SHP77 treated with DMSO at 0.1 percent for 48 hours (cell line): ENCODE results near the gene CPAMD8.

Source experiments
- DNase-seq: peaks from one replicate; lab custom pipeline; 2025; lab: John Stamatoyannopoulos, UW

The CPAMD8 gene

DNA sequence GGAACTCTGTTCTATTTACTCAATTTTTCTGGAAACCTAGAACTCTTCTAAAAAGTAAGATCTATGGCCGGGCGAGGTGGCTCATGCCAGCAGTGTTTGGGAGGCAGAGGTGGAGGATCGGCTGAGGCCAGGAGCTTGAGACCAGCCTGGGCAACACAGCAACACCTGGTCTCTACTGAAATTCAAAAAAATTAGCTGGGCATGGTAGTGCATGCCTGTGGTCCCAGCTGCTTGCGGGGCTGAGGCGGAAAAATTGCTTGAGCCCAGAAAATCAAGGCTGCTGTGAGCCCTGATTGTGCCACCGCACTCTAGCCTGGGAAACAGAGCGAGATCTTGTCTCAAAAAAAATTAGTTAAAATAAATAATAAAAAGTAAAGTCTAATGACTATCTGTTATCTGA lies 109.2 kb downstream of the CPAMD8 start:
- no peak for DNase-seq

DNA sequence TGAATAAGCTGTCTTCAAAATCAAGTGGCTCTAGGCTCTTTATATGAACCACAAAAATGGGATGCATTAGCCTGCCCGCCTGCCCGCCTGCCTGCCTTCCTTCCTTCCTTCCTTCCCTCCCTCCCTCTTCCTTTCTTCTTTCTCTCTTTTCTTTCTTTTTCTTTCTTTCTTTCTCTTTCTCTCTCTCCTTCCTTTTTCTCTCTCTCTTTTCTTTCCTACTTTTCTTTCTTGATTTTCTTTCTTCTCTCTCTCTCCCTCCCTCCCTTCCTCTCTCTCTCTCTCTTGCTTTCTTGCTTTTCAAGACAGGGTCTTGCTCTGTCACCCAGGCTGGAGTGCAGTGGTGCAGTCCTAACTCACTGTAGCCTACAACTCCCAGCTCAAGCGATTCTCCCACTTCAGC lies 110.9 kb downstream of the CPAMD8 start:
- DNase-seq: no peak

DNA sequence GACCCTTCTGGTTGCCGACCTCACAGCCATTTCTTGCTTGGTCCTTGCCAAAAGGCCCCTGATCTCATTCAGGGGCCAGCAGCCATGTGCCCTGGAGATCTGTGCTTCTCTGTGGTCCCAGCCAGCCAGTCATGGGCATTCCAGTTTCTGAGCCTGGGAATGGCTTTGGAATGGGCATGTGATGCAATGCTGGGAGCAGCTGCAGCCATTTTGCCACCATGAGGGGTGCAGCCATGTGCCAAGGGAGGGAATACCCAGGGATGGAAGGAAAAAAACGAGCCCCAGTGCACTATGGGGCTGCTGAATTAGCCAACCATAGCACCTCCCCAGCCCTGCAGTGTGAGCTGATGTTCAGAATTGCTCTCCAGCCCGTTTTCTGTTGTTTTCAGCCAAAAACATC lies 111.5 kb downstream of the CPAMD8 start:
- DNase-seq: no peak

DNA sequence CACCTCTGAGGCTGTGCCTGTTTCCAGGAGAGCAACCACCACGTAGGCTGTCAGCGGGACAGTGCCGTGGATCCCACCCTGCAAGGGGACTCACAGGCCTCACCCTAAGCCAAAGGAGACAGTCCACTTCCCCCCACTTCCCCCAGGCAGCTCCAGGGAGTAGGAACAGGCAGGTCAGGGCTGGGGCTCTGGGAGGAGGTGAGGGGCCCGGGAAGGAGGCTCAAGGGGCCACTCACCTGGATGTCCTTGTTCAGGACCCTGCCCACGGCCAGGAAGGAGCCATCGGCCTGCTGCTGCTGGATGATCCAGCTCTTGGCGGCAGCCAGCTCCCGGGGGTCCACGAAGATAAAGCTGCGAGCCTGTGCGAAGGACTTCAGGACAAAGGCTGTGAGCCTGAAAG lies 112.2 kb downstream of the CPAMD8 start:
- no peak for DNase-seq

- DNase-seq: no peak
Measured at GRCh38 chr19:16912780-16913179, 113.8 kb downstream of the CPAMD8 start.

GRCh38 chr19:16911046-16911445 lies 115.6 kb downstream of the CPAMD8 start:
- DNase-seq: no peak

DNA sequence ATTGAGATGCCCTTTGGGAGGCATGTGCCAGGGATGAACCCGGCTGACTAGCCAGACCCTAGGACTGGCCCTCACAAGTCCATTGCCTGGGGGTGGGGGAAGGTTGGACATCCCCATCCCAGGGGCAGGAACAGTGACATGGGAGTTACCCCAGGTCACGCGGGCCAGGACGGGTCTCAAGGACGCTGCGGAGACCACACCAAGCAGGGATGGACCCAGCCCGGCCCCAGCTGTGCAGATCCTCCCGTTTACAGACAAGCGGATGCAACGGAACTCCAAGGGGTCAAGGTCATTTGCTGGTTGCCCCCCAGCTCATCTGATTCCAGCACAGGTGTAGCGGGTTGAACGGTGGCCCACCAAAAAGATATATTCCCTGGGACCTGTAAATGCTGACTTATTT lies 117.9 kb downstream of the CPAMD8 start:
- no peak for DNase-seq

- no peak for DNase-seq
Measured at GRCh38 chr19:16904599-16904998, 122.0 kb downstream of the CPAMD8 start.

DNA sequence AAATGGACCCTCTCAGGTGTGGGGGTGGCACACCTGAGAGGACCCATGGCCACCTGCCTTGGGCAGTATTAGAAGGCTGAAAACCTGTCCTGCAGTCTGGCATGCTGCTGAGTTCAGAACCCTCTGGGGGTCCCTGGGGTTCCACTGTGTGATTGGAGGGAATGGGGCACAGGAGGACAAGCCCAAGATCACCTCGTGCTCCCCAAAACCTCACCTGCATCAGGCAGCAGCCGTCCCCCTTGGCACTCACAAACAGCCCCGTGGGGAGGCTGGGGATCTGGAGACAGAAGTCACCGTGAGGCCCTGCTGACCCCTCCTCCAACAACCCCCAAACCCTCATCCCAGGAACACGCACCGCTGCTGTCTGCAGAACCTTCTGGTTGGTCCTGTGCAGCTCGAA lies 123.3 kb downstream of the CPAMD8 start:
- DNase-seq: no peak

DNA sequence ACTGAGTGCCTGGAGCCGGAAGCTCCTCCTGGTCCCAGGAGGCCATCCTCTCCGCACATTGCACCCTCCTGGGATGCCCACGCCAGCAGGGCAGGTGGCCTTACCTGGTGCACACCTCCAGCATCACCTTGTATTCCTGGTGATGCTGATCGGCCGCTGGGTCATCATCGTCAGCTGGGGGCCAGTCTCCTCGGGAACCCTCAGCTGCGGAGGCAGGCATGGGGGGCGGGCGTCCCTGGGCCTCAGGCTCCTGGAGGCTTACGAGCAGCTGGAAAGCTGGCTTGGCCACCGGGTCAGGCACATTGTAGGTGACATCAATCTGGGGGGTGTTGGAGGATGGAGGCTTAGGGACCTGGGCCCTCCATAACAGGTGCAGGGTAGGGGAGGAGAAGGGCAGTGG lies 124.1 kb downstream of the CPAMD8 start:
- no peak for DNase-seq

DNA sequence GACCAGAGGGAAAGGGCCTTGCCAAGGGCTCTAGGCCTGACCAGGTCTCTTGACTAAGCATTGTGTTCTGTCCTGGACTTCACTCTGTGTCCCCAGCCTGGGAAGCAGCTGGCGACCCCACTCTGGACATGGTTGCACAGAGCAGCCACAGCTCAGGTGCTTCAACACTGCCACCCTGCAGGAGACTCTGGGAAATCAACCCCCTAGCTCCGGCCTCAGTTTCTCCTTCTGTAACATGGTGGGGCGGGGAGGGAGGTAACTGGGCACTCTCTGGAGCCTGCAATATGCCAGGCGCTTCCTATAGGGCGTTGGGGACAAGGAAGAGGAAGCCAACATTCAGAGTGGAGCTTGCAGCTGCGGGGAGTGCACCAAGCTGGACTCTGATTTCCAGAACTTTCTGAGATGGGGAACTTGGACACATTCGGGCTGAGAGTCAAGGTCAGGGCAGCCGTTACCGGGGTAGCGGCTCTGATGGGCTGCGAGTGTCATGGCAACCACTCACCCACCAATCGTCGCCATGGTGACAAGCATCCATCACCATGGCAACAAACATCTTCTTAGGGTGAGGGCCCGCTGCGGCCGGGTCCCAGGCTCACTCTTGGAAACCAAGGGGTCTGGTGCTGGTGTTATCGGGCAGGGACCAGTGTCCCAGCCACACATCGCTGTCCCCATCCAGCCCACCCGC lies 125.0 kb downstream of the CPAMD8 start:
- no peak for DNase-seq

- peak; percentile 70 for DNase-seq
Measured at GRCh38 chr19:16899566-16900075, 127.0 kb downstream of the CPAMD8 start.

DNA sequence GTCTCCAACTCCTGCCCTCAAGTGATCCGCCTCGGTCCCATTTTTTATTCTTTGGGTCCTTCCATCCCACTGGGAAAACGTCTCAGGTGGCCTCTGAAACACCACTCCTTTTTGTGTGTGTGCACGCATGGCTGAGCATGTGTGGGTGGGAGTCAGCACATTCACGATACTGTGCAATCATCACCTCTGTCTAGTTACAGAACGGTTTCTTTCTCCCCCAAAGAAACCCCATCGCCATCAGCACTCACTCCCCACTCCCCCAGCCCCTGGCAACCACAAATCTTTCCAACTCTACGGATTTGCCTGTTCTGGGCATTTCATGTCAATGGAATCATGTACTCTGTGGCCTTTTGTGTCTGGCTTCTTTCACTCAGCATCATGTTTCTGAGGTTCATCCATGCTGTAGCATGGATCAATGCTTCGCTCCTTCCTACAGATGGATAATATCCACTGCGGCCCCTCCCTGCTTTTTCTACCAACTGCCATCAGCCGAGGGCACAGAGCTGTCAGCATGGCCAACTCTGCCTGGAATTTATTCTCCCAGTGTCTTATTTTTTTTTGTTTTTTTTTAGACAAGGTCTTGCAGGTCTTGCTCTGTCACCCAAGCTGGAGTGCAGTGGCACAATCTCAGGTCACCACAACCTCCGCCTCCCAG lies 128.1 kb downstream of the CPAMD8 start:
- no peak for DNase-seq

- no peak for DNase-seq
Measured at GRCh38 chr19:16897856-16898161, 128.8 kb downstream of the CPAMD8 start.

DNA sequence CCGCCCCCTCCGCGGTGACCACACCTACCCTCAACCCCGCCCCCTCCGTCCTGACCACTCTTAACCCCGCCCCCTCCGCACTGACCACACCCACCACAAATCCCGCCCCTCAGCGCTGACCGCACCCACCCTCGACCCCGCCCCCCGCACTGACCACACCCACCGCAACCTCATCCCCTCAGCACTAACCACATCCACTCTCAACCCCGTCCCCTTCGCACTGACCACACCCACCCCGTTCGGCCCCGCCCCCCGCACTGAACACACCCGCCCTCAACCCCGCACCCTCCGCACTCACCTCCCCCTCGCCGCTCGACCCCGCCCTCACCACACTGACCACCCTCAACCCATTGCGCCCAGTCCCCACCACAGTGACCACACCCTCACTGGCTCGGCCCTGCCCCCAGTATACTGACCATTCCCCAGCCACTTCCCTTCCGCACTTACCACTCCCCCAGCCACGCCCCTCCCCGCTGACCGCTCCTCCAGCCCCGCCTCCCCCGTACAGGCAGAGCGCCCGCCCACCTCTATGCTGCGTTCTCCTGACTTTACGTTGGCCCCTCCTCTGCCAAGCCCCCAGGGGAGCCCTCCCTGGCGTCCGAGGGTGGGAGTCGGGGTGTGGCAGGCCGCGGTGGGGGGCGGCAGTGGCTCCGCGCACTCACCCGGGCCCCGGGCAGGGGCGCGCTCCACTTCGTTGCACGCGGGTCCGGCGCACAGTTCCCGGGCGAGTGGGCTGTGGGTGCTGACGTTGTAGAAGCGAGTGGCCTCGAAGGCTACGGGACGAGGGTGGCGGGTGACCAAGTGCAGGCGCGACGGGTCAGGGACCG lies 129.4 kb downstream of the CPAMD8 start:
- DNase-seq: peak; percentile 74

DNA sequence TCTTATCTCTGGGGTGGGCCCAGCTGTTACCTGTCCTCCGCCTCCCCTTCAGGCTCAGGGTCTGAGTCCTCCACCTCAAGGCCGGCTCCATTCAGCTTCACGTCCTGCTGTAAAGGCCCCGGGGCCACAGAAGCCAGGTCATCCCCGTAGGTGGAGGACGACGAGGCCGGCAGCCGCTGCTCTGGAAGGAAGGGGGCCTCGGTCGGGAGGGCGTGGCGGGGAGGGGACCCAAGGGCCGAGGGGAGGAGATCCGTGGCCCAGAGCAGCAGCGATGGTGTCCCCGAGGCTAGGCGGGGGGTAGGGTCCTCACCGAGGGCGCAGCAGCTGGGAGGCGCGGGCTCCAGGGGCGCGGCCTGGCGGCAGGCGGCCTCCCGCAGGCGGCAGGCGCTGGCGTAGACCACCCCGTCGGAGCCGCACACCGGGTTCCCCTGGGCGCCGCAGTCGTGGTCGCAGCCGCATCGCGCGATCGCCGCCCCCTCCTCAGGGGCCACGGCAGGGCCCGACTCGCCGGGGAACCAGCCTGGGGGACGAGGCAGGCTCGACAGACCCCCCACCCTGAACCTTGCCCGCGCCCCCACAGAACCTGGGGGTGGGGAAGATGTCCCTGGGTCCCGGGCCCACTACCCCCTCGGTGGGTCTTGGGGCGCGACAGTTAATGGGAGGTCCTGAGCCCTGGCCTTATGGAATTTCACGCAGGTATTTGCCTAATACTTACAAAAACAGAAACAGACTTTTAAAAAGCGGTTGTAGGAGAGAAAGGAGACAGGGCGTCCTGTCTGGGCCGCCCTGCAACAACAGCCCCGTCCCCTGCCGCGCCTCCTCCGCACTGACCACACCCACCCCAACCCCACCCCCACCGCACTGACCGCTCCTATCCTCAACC lies 130.2 kb downstream of the CPAMD8 start:
- no peak for DNase-seq

- DNase-seq: peak; percentile 34
Measured at GRCh38 chr19:16895467-16896145, 131.0 kb downstream of the CPAMD8 start.

- DNase-seq: peak; percentile 15
Measured at GRCh38 chr19:16894080-16894479, 132.5 kb downstream of the CPAMD8 start.

DNA sequence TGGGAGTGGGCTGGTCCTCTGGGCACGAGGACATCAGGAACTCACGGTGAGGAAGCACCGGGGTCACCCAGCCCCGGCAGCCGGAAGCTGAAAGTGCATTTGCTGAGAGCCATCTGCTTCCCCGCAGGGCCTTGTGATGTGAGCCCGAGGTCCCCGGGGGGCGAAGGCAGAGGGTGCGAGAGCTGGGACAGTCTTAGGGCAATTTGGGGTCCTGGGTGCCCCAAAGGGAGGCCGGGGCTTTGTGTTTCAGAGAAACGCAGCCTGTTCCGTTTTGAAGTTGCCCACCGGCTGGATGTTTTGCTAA lies 133.0 kb downstream of the CPAMD8 start:
- peak; percentile 63 for DNase-seq

DNA sequence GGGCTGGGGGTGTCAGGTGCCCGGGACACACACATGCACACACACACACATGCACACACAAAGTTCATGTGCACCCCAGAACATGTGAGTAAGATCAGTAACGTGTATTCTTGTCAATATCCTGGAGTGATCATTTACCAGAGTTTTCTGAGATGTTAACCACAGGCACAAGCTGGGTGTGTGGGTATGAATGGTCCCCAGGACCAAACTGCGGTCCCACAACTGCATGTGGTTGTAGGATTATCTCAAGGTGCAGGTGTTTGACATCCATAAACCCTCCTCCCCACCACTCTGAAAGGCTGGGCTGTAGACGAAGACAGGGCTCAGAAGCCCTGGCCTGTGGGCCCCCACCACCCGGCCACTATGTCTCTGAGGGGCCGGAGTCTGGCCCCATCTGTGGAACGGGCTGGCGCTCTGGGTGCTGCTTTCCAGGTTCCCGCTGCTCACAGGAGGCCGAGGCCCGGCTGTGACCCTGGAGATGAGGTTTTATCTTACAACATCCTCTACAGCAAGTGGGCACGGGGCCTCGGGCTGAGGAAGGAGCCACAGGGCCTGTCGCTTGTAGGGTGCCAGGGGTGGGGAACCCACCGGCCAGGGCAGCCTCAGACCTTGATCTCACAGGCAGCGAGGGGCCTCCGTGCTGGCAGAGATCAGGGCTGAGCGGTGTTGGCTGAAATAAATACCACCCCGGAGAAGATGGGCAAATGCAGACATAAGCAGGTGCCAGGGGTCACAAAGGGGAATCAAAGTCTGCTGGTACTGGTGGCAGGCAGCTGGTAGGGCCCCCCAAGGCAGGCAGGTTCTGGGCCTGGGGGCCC lies 133.5 kb downstream of the CPAMD8 start:
- DNase-seq: peak; percentile 63

DNA sequence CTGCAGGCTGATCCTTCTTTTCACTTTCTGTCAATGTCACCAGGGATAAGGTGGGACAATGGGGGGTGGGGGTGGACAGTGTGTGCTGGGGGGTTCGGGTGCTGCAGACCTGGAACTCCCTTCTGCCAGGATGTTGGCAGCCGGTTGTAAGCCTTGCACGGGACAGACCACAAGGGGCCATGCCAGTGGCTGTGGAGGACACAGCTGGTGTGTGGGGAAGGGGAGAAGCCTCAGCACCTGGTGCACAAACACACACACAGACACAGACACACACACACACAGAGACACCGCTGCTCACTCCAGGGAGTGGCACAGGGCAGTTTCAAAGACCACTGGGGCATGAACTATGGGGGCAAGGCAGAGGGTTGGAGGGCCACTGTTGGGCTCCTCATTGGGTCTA lies 134.2 kb downstream of the CPAMD8 start:
- no peak for DNase-seq
